Epithelial cell of esophagus (primary cell): ENCODE data around the gene TAGLN.

ENCODE experiments used
- DNase-seq: peaks from one replicate; pipeline ENCODE4 v3.0.0; 2010; ENCODE audit warnings: low read depth
- H3K4me3 ChIP-seq: 2 replicates; pipeline ENCODE4 v1.5.1; 2011; ENCODE audit warnings: mild to moderate bottlenecking, low read length, control low read depth
- TF ChIP-seq, protein P1 (sequence below): IDR thresholded peaks from 2 replicates; pipeline ENCODE4 v1.5.1; 2011; ENCODE audit warnings: low read depth, mild to moderate bottlenecking, low read length, control low read depth, inconsistent platforms; ENCODE audit not compliant: insufficient read depth; ENCODE audit errors: missing control alignments

Gene TAGLN

GRCh38 chr11:117169736-117170135 lies 29.4 kb upstream of the TAGLN start:
- H3K4me3 ChIP-seq = no peak overlapping the region
- TF ChIP-seq, protein P1, sequence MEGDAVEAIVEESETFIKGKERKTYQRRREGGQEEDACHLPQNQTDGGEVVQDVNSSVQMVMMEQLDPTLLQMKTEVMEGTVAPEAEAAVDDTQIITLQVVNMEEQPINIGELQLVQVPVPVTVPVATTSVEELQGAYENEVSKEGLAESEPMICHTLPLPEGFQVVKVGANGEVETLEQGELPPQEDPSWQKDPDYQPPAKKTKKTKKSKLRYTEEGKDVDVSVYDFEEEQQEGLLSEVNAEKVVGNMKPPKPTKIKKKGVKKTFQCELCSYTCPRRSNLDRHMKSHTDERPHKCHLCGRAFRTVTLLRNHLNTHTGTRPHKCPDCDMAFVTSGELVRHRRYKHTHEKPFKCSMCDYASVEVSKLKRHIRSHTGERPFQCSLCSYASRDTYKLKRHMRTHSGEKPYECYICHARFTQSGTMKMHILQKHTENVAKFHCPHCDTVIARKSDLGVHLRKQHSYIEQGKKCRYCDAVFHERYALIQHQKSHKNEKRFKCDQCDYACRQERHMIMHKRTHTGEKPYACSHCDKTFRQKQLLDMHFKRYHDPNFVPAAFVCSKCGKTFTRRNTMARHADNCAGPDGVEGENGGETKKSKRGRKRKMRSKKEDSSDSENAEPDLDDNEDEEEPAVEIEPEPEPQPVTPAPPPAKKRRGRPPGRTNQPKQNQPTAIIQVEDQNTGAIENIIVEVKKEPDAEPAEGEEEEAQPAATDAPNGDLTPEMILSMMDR = no peak
- no peak for DNase-seq

- TF ChIP-seq, protein P1 = no peak
- DNase-seq = no peak
- no peak overlapping the region for H3K4me3 ChIP-seq
Measured at GRCh38 chr11:117170210-117170609, 29.0 kb upstream of the TAGLN start.

- TF ChIP-seq, protein P1 = no peak
- no peak for DNase-seq
- H3K4me3 ChIP-seq = no peak overlapping the region
Measured at GRCh38 chr11:117171007-117171403, 28.2 kb upstream of the TAGLN start.

- peak; percentile 24 for DNase-seq
- H3K4me3 ChIP-seq = no peak overlapping the region
- TF ChIP-seq, protein P1 = no peak
Measured at GRCh38 chr11:117171404-117172061, 27.6 kb upstream of the TAGLN start.

DNA sequence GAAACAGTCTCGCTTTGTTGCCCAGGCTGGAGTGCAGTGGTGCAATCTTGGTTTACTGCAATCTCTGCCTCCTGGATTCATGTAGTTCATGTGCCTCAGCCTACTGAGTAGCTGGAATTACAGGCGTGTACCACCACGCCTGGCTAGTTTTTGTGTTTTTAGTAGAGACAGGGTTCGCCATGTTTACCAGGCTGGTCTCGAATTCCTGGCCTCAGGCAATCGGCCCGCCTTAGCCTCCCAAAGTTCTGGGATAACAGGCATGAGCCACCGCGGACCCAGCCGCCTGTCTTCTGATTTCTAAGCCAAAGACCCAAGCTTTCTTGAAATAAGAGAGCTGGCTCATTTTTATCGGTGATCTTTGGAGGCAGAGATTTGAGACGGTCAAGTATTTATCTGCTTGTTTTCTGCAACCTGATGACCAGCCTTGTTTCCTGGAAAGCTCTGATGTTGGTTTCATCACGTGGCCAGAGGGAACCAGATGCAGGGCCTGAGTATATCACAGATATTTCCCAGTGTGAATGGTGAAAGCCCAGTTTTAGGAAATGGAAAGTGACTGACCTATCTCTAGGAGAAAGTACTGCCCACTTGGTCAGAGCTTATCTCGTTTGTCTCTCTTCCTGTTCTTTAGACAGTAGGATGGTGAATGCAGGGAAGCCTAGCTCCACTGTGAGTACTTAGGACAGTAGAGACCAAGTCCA lies 26.3 kb upstream of the TAGLN start:
- H3K4me3 ChIP-seq = no peak overlapping the region
- TF ChIP-seq, protein P1 = no peak
- DNase-seq = peak; percentile 49

- TF ChIP-seq, protein P1 = no peak
- no peak for DNase-seq
- H3K4me3 ChIP-seq = no peak overlapping the region
Measured at GRCh38 chr11:117175104-117175503, 24.1 kb upstream of the TAGLN start.
